Stimulated activated naive B cell treated with anti-CD40 and anti-IgM and Interleukin-4, amounts not matched to agents 10 μg/mL and 1 μg/mL and 100 μg/mL, for 72 hours (primary cell): ENCODE measurements around the gene GRID2.
"Not testable (repeated sequence)": the region's sequence is repeated elsewhere in the genome, so short reads cannot be mapped to it uniquely, and the experiment has no call there.

Source experiments
- ATAC-seq, 2 donors: fragments of 150-1000 bp; cut with Tn5 transposase; replicated peaks; 2 replicates each; pipeline ENCODE4 v1.10.0; 2021; ENCODE audit warnings: moderate library complexity in 1 of 2
- DNase-seq: peaks from one replicate; pipeline ENCODE4 v3.0.0; 2021
- H3K27ac Mint-ChIP-seq: one replicate; pipeline ENCODE4 v1.8.0; 2022; ENCODE audit warnings: mild to moderate bottlenecking, mixed read lengths
- H3K27me3 Mint-ChIP-seq, 2 donors: one replicate each; pipeline ENCODE4 v1.8.0; 2022; ENCODE audit warnings: mixed read lengths in 2 of 2
- H3K36me3 Mint-ChIP-seq, 2 donors: one replicate each; pipeline ENCODE4 v1.8.0; 2022; ENCODE audit warnings: mixed read lengths in 2 of 2, mild to moderate bottlenecking in 1 of 2
- H3K4me1 Mint-ChIP-seq, 2 donors: one replicate each; pipeline ENCODE4 v1.8.0; 2022; ENCODE audit warnings: mixed read lengths in 2 of 2, mild to moderate bottlenecking in 1 of 2
- H3K4me3 Mint-ChIP-seq, 2 donors: one replicate each; pipeline ENCODE4 v1.8.0; 2022; ENCODE audit warnings: mild to moderate bottlenecking in 2 of 2, mixed read lengths in 2 of 2, moderate library complexity in 1 of 2
- H3K9me3 Mint-ChIP-seq, 2 donors: one replicate each; pipeline ENCODE4 v1.8.0; 2022; ENCODE audit warnings: mixed read lengths in 2 of 2, mild to moderate bottlenecking in 1 of 2

GRID2 gene

GRCh38 chr4:93351846-93352245, 1048.1 kb downstream of the GRID2 start:
- DNase-seq: no peak
- Mint-ChIP-seq H3K27me3 (no peaks in the 10 kb centered on the region), H3K36me3 (no peaks in the 10 kb centered on the region), H3K4me1 (no peaks in the 10 kb centered on the region), H3K9me3 (peaks cover 0 to 7% of the 10 kb centered on the region in 2 donors), H3K4me3 (no peak overlapping the region), H3K27ac (no peak overlapping the region)
- ATAC-seq: no peak

- Mint-ChIP-seq H3K27ac (no peak overlapping the region), H3K9me3 (peaks cover 3 to 4% of the 10 kb centered on the region in 2 donors), H3K36me3 (no peaks in the 10 kb centered on the region), H3K27me3 (no peaks in the 10 kb centered on the region), H3K4me3 (no peak overlapping the region), H3K4me1 (no peaks in the 10 kb centered on the region)
- DNase-seq (no peak), ATAC-seq (no peak)
Measured at GRCh38 chr4:93355411-93355810, 1051.6 kb downstream of the GRID2 start.

GRCh38 chr4:93359586-93359985, 1055.8 kb downstream of the GRID2 start:
- ATAC-seq: no peak
- Mint-ChIP-seq H3K27me3 (no peaks in the 10 kb centered on the region), H3K9me3 (peaks cover 2 to 3% of the 10 kb centered on the region in 2 donors), H3K27ac (no peak overlapping the region), H3K4me3 (no peak overlapping the region), H3K36me3 (no peaks in the 10 kb centered on the region), H3K4me1 (no peaks in the 10 kb centered on the region)
- DNase-seq: no peak

GRCh38 chr4:93366169-93366755, 1062.5 kb downstream of the GRID2 start:
- not testable (repeated sequence) for H3K27me3 Mint-ChIP-seq, H3K9me3 Mint-ChIP-seq, ATAC-seq, DNase-seq, H3K36me3 Mint-ChIP-seq, H3K4me1 Mint-ChIP-seq, H3K27ac Mint-ChIP-seq, H3K4me3 Mint-ChIP-seq

GRCh38 chr4:93368968-93369367, 1065.2 kb downstream of the GRID2 start:
- ATAC-seq: no peak
- DNase-seq: no peak
- H3K4me1 Mint-ChIP-seq: no peaks in the 10 kb centered on the region

GRCh38 chr4:93370256-93370655, 1066.5 kb downstream of the GRID2 start:
- Mint-ChIP-seq H3K4me1 (no peaks in the 10 kb centered on the region), H3K36me3 (no peaks in the 10 kb centered on the region), H3K27ac (no peak overlapping the region), H3K9me3 (peaks cover 3 to 4% of the 10 kb centered on the region in 2 donors), H3K4me3 (no peak overlapping the region), H3K27me3 (no peaks in the 10 kb centered on the region)
- ATAC-seq (no peak), DNase-seq (no peak)

More at GRCh38 chr4:93368968-93369367, 1065.2 kb downstream of the GRID2 start:
- H3K4me3 Mint-ChIP-seq: no peak overlapping the region
- no peaks in the 10 kb centered on the region for H3K27me3 Mint-ChIP-seq
- H3K36me3 Mint-ChIP-seq: no peaks in the 10 kb centered on the region
- H3K27ac Mint-ChIP-seq: no peak overlapping the region
- peaks cover 3 to 7% of the 10 kb centered on the region in 2 donors for H3K9me3 Mint-ChIP-seq

- Mint-ChIP-seq H3K36me3 (no peaks in the 10 kb centered on the region), H3K27me3 (no peaks in the 10 kb centered on the region), H3K9me3 (peaks cover under 1 to 5% of the 10 kb centered on the region in 2 donors), H3K27ac (no peak overlapping the region), H3K4me1 (no peaks in the 10 kb centered on the region), H3K4me3 (no peak overlapping the region)
- ATAC-seq (no peak), DNase-seq (no peak)
Measured at GRCh38 chr4:93373893-93374860, 1070.4 kb downstream of the GRID2 start.

GRCh38 chr4:93384241-93384640, 1080.5 kb downstream of the GRID2 start:
- H3K4me1 Mint-ChIP-seq: no peaks in the 10 kb centered on the region
- no peaks in the 10 kb centered on the region for H3K36me3 Mint-ChIP-seq
- ATAC-seq (no peak), DNase-seq (no peak)
- no peak overlapping the region for H3K4me3 Mint-ChIP-seq
- H3K27me3 Mint-ChIP-seq: no peaks in the 10 kb centered on the region
- peaks cover 0 to 2% of the 10 kb centered on the region in 2 donors for H3K9me3 Mint-ChIP-seq
- H3K27ac Mint-ChIP-seq: no peak overlapping the region

- ATAC-seq (no peak), DNase-seq (no peak)
- Mint-ChIP-seq H3K27ac (no peak overlapping the region), H3K4me1 (no peaks in the 10 kb centered on the region), H3K36me3 (no peaks in the 10 kb centered on the region), H3K9me3 (peaks cover 0 to 2% of the 10 kb centered on the region in 2 donors), H3K4me3 (no peak overlapping the region), H3K27me3 (no peaks in the 10 kb centered on the region)
Measured at GRCh38 chr4:93384887-93385286, 1081.1 kb downstream of the GRID2 start.

- no peak for ATAC-seq
- Mint-ChIP-seq H3K36me3 (no peaks in the 10 kb centered on the region), H3K9me3 (no peaks in the 10 kb centered on the region), H3K4me3 (no peak overlapping the region), H3K4me1 (no peaks in the 10 kb centered on the region), H3K27ac (no peak overlapping the region), H3K27me3 (no peaks in the 10 kb centered on the region)
- no peak for DNase-seq
Measured at GRCh38 chr4:93394545-93395081, 1090.8 kb downstream of the GRID2 start.

GRCh38 chr4:93396272-93396671, 1092.5 kb downstream of the GRID2 start:
- no peaks in the 10 kb centered on the region for H3K36me3 Mint-ChIP-seq
- peak in 1 of 2 donors; percentile 14 for ATAC-seq
- no peak overlapping the region for H3K27ac Mint-ChIP-seq
- H3K4me3 Mint-ChIP-seq: no peak overlapping the region
- no peaks in the 10 kb centered on the region for H3K9me3 Mint-ChIP-seq
- no peaks in the 10 kb centered on the region for H3K4me1 Mint-ChIP-seq
- no peak for DNase-seq
- H3K27me3 Mint-ChIP-seq: no peaks in the 10 kb centered on the region

- Mint-ChIP-seq H3K27me3 (no peaks in the 10 kb centered on the region), H3K9me3 (no peaks in the 10 kb centered on the region), H3K4me3 (no peak overlapping the region)
Measured at GRCh38 chr4:93403571-93403970, 1099.8 kb downstream of the GRID2 start.

GRCh38 chr4:93407493-93408275, 1103.9 kb downstream of the GRID2 start:
- Mint-ChIP-seq H3K27ac (no peak overlapping the region), H3K27me3 (no peaks in the 10 kb centered on the region)

More at GRCh38 chr4:93403571-93403970, 1099.8 kb downstream of the GRID2 start:
- ATAC-seq (no peak), DNase-seq (no peak)
- Mint-ChIP-seq H3K36me3 (no peaks in the 10 kb centered on the region), H3K4me1 (no peaks in the 10 kb centered on the region), H3K27ac (no peak overlapping the region)

GRCh38 chr4:93409035-93409434, 1105.3 kb downstream of the GRID2 start:
- Mint-ChIP-seq H3K4me3 (no peak overlapping the region), H3K27me3 (no peaks in the 10 kb centered on the region), H3K36me3 (no peaks in the 10 kb centered on the region), H3K4me1 (no peaks in the 10 kb centered on the region), H3K27ac (no peak overlapping the region), H3K9me3 (peaks cover 3 to 5% of the 10 kb centered on the region in 2 donors)
- DNase-seq: no peak
- ATAC-seq: no peak

More at GRCh38 chr4:93407493-93408275, 1103.9 kb downstream of the GRID2 start:
- ATAC-seq: no peak
- H3K9me3 Mint-ChIP-seq: peaks cover 3 to 5% of the 10 kb centered on the region in 2 donors
- H3K4me3 Mint-ChIP-seq: no peak overlapping the region
- no peaks in the 10 kb centered on the region for H3K36me3 Mint-ChIP-seq
- DNase-seq: no peak
- H3K4me1 Mint-ChIP-seq: no peaks in the 10 kb centered on the region
